DMS153 treated with DMSO at 0.1 percent for 48 hours (cell line): ENCODE measurements around the gene ENPP1.

Experiments used
- DNase-seq: peaks from one replicate; lab custom pipeline; 2025; ENCODE audit not compliant: unreplicated experiment; lab: John Stamatoyannopoulos, UW

The ENPP1 gene

DNA sequence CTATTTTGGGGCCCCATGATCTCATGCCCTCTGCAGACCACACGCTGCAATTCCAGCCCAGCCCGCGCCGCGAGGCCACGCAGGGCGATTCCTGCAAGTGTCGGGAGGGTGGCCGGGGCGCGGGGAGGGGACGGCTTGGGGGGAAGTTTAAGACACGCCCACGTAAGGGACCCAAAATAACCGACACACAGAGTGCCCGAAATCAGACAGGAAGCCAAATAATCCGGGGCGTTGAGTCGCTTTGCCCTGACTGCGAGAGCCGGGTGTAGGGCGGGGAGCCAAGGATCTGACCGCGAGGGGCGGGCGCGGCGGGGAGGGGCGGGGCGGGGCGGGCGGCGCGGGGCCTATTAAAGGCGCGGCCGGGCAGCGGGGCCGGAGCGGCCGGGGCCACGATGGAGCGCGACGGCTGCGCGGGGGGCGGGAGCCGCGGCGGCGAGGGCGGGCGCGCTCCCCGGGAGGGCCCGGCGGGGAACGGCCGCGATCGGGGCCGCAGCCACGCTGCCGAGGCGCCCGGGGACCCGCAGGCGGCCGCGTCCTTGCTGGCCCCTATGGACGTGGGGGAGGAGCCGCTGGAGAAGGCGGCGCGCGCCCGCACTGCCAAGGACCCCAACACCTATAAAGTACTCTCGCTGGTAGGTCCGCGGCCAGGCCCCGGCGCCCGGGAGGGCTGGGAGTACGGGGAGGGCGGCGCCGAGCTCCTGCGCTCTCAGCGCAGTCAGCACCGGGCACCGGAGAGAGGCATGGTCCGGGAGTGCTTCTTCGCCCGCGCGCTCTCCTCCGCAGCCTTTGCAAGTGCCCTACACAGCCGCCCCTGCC lies at the start of gene ENPP1:
TSS of gene ENPP1 (plus strand) at position 377 of the 816 bp plus-strand sequence. CDS start at position 393, 16 bp downstream.
- DNase-seq, result peak; percentile 74

DNA sequence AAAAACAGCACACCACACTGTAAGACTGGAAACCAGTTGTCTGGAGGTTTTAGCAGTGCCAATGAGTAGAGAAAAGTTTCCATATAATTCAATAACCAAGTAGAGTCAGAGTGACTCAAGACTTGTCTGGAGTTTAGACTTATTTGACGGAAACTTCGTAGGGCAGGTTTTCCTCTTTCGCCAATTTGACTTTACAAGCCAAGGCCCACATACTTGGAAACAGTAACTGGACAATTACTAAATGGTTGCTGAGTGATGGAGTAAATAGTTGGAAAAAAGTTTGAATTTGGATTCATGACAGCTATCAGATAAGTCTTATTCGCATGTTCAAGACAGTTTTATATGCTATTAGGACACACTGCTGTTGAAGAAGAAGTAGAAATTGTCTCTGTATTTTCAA lies 48.9 kb upstream of the ENPP1 start:
- no peak for DNase-seq

DNA sequence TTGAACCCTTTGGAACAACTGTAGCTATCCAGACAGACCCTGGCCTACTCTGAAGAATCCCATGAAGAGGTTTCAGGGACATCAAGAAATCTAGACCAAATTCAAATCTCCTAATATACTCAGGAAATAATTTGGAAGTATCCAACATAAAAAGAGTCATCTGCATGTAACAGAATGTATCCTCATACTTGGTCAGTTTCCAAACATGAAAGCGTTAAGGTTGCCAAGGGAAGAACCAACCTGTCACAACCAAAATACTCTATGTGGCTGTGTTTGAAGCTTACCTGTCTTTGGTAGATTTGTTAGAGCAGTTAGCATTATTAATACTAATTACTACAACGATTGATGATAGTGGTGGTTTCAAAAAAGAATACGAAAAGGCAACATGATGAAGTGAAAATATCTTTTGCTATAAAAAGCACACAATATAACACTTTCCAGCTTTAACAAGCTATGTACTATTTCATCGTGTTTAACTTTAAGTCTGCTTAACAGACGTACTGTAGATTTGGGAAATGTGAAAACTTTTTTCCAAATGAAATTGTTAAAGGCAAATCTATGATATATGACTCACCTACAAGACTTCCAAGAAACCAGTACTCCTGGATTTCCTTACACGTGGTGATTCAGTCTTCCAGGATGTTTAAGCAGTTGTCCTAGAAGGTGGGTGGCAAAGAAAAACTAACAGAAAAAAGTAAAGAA lies 46.6 kb upstream of the ENPP1 start:
- DNase-seq, result no peak

DNA sequence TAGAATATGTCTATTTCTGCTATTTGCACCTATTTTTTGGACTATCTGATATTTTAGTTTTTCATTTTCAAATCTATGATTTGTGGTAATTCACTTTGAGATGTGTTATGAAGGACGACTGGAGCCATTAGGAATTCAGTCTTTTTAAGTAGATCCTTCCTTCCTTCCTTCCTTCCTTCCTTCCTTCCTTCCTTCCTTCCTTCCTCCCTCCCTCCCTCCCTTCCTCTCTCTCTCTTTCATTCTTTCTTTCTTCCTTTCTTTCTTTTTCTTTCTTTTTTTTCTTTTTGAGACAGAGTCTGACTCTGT lies 46.1 kb upstream of the ENPP1 start:
- no peak for DNase-seq

DNA sequence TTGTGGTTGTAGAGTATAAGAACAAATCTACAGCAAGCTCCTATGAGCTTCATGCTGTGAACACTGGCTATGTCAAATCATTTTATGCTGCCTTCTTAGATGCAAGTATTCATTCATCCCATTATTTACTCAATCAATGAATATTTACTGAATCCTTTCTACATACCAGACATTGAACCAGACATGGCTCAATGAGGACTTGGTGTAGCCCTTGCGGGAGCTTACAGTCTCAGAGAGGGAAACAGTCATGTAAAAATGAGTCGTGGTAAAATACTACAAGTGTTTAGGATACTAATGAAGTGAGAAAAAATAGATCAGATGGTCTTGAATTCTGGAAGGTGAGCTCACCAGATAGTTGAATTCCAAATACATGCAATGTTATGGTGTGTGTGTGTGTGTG lies 44.8 kb upstream of the ENPP1 start:
- no peak for DNase-seq

DNA sequence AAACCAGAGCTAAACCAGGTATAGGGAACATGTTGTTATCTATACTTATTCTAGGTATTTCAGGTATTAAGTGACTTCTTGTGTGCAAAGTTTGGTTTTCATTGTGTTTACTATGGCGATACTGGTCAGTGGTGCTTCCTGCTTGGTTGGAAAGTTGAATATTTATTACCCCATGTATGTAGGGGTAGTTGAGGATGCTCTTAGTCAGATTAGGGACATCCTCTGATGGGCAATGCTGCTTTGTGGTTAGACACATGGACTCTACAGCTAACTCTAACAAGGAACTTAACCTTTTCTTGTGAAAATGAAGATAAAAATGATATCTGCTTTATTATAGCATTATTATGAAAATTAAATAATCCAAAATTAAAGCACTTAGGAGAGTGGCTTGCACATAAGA lies 44.1 kb upstream of the ENPP1 start:
- no peak for DNase-seq

DNA sequence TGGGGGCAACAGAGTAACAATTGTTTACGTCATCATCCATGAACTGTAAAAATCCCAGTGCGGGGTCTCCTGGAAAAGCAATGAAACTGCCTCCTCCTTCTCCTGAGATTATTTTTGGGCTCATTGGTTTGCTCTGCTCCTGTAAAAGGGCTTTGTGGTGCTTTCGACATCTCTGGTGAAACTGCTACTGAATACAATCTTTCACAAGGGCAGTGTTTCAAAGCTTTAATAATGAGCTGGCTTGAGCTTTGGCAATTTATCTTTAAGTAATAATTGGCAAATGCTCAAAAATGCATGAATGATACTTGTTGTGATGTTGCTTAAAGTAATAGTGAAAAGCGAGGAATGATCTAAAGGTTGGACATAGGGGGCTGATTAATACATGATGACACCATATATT lies 43.5 kb upstream of the ENPP1 start:
- no peak for DNase-seq

DNA sequence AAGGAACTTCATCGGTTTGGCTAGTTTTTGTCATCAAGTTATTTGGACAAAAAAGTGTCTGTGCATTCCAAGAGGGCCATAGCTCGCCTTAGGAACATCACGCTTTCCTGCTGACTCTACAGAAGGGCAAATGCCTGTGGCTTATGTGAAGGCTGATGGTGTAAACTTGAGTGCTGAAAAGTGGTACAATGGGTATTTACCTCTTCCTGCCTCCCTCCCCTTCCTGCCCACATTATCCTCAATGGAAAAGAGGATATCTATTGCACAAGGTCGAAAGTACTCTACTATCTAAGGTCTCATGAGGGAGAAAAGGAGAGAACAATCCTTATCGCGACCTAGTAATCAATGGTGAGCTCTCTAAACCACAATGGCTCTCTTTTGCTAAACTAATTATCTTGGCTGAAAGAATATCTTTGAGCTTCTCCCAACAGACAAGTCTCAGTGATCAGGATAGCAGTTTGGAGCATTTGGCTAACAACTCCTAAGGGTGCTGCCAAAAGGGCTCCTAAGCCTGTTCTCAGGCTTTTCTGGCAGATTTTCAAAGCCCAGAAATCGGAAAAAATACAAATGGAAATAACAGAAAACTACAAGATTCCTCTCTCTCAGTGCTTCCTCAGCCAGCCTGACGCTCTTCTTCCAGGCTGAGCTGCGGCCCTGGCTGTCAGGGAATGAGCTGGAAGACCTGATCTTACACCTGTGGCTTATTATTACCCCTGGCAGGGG lies 42.6 kb upstream of the ENPP1 start:
- no peak for DNase-seq

DNA sequence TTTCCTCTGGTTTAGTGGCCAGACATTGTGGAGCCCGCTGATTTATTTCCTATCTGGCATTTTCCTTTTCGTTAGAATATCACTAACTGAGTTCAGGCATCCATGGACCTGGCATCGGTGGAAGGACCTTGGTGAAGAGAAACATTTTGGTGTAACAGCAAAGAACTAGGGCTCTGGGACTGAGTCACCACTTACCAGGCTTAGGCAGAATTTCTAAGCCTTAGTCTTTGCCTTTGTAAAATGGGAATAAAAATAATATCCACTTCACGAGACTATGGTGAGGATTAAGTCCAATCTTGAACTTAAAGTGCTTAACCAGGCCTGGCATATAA lies 42.0 kb upstream of the ENPP1 start:
- no peak for DNase-seq

DNA sequence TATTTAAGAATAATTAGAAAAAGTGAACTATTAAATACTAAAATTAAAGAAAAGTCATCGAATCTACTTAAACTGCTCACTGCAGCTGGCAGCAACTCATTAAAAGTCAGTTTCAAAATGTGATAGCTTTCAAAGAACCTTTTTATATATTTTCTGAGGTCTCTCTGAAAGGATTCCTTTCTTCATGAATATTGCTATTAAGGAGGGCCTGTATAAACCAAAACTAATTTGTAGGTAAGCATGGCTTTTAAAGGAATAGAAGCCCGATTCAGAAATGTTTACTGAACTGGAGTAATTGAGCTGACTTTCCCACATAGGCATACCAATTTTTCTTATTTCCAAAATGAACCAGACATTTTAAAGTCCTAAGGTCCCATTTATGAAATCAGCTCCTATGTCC lies 41.2 kb upstream of the ENPP1 start:
- DNase-seq, result no peak

DNA sequence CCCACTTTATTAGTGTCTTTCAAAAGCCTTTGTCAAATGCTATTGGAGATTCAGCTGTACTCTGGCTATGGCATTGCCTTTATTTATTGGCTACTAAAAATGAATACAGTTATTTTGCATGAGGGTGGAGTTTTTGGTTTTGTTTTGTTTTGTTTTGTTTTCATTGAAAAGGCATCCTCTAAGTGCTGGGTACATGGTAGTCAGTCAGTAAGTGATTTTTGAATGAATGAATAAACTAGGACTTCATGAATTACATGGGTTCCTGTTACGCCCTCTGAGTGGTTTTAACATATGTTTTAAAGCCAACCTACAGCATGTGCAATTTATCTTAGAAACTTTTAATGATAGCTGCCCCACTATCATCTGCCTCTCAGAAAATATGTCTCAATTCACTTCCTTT lies 38.9 kb upstream of the ENPP1 start:
- no peak for DNase-seq

DNA sequence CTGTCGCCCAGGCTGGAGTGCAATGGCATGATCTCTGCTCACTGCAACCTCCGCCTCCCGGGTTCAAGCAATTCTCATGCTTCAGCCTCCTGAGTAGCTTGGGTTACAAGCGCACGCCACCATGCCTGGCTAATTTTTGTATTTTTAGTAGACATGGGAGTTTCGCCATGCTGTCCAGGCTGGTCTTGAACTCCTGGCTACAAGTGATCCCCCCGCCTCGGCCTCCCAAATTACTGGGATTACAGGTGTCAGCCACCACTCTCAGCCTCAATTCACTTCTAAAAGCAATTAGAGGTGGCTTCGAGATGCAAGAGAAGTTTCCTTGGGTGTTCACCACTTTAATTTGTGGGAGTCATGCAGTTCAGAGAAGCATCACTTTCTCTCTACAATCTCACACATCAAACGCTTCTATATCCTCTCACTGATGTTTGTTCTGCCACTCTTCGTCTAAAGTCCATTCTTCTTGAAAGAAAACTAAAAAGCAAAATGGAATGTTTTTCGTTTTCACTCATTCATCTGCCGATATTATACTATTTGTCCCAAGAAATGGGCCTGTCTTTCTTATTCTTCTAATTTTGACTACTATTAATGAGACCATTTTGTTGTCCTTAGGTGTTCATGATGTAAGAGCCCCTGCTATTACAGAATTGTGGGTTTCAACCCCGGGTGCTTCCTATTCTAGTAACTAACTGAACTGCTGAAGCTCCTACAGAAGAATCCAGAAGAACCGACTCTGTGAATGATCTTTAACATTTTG lies 38.3 kb upstream of the ENPP1 start:
- DNase-seq, result no peak

DNA sequence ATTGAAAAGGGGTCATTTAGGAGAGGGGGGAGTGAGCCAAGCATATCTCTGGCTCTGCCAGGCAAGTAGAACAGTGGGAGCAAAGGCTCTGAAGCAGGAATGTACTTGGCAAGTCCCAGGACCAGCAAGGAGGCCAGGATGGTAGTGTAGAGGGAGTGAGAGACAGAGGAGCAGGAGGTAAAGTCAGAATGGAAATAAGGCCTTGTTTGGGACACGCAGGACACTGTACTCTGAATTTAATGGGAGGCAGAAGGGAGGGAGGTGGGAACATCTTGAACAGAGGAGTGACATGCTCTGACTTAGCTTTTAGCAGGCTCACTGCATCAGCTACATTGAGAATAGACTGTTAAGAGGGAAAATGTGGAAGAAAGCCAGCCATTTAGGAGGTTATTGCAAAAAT lies 37.0 kb upstream of the ENPP1 start:
- DNase-seq, result no peak

DNA sequence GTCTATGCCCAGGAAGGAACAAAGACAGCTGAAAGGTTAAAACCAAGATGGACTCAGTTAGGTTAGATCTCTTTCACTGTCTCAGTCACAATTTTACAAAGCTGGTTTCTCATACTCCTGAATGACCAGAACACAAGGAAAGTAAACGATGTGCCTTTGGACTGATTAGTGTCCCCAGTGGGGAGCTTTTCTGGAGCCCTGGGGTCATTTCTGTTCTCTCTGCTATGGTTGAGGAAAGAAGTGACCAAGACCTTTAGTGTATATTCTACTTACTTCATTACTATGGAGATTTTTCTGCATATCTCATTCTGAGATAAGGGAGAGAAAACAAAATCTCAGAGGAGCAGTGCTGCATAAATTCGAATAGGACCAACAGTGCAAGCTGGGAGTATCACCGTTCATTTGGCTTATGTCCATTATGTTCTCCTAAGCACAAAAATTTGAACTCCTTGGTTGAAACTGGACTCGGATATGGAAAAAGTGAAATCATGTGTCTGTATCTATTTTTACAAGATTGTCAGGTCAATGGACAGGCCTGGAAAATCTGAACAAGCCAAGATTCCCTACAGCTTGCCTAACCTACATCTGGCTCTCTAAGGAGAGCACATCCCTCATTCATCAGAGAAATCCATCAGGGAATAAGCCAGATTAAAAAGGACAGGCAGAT lies 34.4 kb upstream of the ENPP1 start:
- DNase-seq, result no peak

DNA sequence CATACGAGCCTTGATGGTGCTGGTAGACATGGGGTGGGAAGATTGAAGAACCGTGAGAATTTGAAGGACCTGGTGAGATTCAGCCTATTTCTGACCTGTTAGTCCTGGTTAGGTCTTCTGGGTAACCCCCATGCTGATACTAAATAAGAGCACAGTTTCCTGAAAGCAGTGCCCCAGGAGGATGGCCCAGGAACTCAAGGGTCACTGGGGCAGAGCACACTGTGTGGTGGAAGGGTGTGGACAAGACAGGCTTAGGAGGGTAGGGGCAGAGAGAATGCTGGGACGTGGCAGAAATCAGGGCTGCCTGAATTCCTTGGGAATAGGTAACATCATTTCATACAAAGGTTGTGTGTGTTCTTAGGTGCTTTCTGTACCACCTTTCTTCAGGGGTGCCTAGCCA lies 31.9 kb upstream of the ENPP1 start:
- no peak for DNase-seq

DNA sequence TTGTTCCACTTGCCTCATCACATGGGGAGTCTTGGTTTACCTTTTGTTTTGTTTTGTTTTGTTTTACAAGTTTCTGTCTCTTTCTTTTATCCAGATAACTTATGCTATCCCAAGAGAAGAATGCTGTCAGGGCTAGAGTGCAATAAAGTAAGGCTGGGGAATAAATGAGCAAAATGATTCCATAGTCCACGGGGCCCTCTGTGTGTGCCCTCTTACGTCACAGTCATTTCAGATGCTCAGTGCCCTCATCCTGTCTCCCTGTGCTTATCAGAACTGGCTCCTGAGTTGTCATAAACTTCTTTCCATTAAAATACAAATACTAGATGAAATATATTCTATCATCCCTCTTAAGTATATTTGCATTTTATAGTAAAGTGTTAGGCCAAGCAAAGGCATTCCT lies 30.8 kb upstream of the ENPP1 start:
- DNase-seq, result no peak

DNA sequence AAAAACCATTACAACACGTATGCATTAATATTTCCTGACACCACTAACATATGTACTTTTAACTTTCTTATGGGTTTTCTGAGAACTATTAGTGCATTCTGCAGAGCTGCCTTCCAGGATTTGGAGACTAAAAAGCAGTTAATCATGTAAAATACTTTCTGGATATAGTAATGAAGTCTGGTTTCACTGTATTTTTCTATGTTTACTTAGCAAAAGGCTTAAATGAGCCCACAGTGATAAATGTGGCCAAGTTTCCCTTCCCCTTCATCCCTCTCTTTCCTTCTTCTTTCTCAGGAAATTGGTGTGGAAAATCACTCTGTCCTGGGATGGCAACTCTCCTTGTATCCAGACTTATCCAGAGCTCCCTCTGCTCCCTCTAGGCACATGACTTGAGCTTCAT lies 29.7 kb upstream of the ENPP1 start:
- DNase-seq, result no peak

DNA sequence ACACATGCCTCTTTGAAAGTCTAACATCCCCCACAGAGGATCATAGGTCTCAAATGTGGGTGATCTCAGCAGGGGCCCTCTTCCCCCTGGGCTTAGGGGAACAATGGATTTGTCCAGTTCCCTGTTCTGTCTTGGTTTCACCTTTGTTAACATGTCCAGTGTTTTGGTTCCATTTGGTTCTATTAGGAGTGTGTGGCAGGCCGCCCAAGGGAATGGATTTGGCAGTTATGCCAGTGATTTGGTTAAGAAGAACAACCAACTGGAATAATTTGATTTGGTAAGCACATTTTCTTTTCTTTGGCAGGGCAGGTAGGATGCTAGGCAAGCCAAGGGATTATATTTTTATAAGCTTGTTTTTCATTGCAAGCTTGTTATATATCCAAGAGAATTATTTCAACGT lies 28.5 kb upstream of the ENPP1 start:
- DNase-seq, result no peak

DNA sequence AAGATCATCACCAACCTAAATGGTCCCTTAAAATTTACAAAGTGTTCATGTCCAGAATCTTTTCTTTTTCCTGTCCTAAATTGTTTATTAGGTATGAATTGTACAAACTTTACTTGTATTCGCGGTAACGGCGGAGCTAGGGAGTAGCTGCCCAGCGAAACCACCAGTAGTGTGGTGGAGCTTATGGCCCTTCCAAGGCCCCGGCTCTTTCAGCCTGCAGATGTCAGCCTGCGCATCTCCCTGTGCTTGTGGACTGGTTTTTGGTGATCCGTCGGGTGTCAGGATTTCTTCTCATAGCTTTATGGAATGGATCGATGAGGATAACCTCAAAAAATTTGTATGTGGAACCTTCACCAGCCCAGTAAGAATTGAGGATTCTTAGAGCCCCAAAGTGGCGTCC lies 27.2 kb upstream of the ENPP1 start:
- DNase-seq, result no peak

DNA sequence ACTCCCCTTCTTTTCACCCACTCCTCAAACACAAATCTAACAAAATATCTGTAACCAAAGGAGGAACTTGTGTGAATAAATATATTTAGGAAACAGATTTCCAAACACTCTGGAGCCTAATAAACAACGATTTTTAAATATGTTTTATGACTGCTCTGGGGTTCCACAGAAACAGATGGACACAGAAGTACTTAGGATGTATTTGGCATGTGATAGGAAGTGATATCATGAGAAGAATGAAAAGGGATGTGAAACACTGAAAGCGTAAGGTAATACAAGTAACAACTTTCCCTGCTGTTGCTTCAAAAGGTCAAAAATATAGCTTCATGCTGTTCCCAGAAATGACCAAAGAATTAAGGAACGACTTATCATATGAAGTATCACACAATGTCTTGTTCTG lies 26.1 kb upstream of the ENPP1 start:
- no peak for DNase-seq

DNA sequence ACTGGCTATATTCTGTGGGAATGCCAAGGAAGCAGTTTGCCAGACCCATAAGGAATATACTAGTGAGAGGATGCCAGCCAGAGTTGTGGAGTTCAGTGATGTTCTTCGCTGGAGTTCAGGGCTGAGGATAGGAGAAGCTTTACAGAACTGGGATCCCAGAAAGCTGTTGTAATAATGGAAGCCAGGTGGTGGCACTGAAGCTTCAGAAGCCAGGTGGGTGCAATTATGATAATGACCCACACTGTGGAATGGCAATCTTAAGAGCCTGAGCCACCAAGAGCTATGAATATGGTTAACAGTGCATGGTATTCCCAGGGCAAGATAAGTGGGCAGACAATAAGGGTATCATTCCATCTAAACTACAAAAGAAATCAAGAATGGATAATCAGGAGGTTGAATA lies 25.1 kb upstream of the ENPP1 start:
- DNase-seq, result peak; percentile 6
